Endodermal cell (in vitro differentiated cells): ENCODE data around the gene CDH13. TPM values are rescaled to one million over a fixed set of nuclear protein-coding genes. Genes with fewer than 3 reads are reported as not detected.

ENCODE experiments used
- DNase-seq: peaks from one replicate; pipeline ENCODE4 v3.0.0-alpha.2; 2017
- H3K27ac ChIP-seq: 2 replicates; pipeline ENCODE4 v1.5.1; 2013; ENCODE audit warnings: mild to moderate bottlenecking, low read depth, low read length, moderate library complexity
- H3K27me3 ChIP-seq: 2 replicates; pipeline ENCODE4 v1.6.1; 2013; ENCODE audit warnings: mild to moderate bottlenecking, low read length, moderate library complexity; ENCODE audit not compliant: insufficient read depth, control insufficient read depth, poor library complexity, severe bottlenecking
- H3K36me3 ChIP-seq: 2 replicates; pipeline ENCODE4 v1.7.0; 2013; ENCODE audit warnings: mild to moderate bottlenecking, low read length, moderate library complexity; ENCODE audit not compliant: control insufficient read depth, insufficient read depth
- H3K4me1 ChIP-seq: one replicate; pipeline ENCODE4 v1.7.0; 2013; ENCODE audit warnings: low read length; ENCODE audit not compliant: control insufficient read depth, insufficient read depth
- H3K4me3 ChIP-seq: 2 replicates; pipeline ENCODE4 v1.5.1; 2013; ENCODE audit warnings: mild to moderate bottlenecking, low read length, moderate library complexity
- H3K9ac ChIP-seq: 2 replicates; pipeline ENCODE4 v1.6.1; 2013; ENCODE audit warnings: mild to moderate bottlenecking, low read length, moderate library complexity; ENCODE audit not compliant: poor library complexity, severe bottlenecking; ENCODE audit errors: extremely low read depth
- H3K9me3 ChIP-seq: 2 replicates; pipeline ENCODE4 v1.6.1; 2013; ENCODE audit warnings: mild to moderate bottlenecking, low read length, moderate library complexity; ENCODE audit not compliant: control insufficient read depth
- H3K27ac Mint-ChIP-seq: 2 replicates; pipeline ENCODE4 v1.8.0; 2020; ENCODE audit warnings: mixed read lengths
- H3K27me3 Mint-ChIP-seq: 2 replicates; pipeline ENCODE4 v1.8.0; 2021; ENCODE audit warnings: mild to moderate bottlenecking, mixed read lengths; ENCODE audit not compliant: insufficient read depth
- H3K36me3 Mint-ChIP-seq: 2 replicates; pipeline ENCODE4 v1.8.0; 2020; ENCODE audit warnings: low read depth, mixed read lengths
- H3K4me1 Mint-ChIP-seq: 2 replicates; pipeline ENCODE4 v1.8.0; 2020; ENCODE audit warnings: mixed read lengths
- H3K4me3 Mint-ChIP-seq: 2 replicates; pipeline ENCODE4 v1.8.0; 2020; ENCODE audit warnings: mild to moderate bottlenecking, moderate library complexity, mixed read lengths
- H3K9me3 Mint-ChIP-seq: 2 replicates; pipeline ENCODE4 v1.8.0; 2020; ENCODE audit warnings: mild to moderate bottlenecking, mixed read lengths
- CTCF ChIP-seq: fragments of 200-600 bp; sonication (generic); conservative IDR thresholded peaks from 2 replicates; pipeline ENCODE4 v1.5.0; 2021; ENCODE audit warnings: antibody characterized with exemption, mild to moderate bottlenecking
- WGBS, 2 experiments: methylation state at CpG; one replicate each; pipeline versions ENCODE4 v1.1.5 to v1.1.7; 2013; ENCODE audit warnings: missing lambda C conversion rate in 2 of 2, mixed read lengths in 1 of 2; ENCODE audit not compliant: insufficient coverage in 1 of 2, insufficient read length in 1 of 2; 5-methylcytosine and 5-hydroxymethylcytosine counted together
- total RNA-seq, 2 donors: library from RNA; stranded (reverse); fragmentation: NEBNext Ultra II Directional in 1 of 2; extraction: Animal tissue kit (Norgen Biotek cat#: 25700) in 1 of 2; gene quantifications; 2 replicates in 1 of 2; 3 replicates in 1 of 2; pipeline ENCODE4 v1.2.1, GENCODE V29; 2021

The CDH13 gene
- total RNA-seq, 2 donors from 2014 or later: 0.86 to 1.8 TPM

GRCh38 chr16:83699817-83700216, 1073.0 kb downstream of the CDH13 start:
- TF ChIP-seq CTCF: no peak
- Histone ChIP-seq H3K4me1 (no peaks in the 10 kb centered on the region), H3K9ac (no peak overlapping the region), H3K4me3 (no peak overlapping the region), H3K9me3 (no peaks in the 10 kb centered on the region), H3K27ac (no peak overlapping the region), H3K36me3 (no peaks in the 10 kb centered on the region), H3K27me3 (peaks cover 11% of the 10 kb centered on the region)
- H3K4me3 Mint-ChIP-seq: no peak overlapping the region
- H3K27ac Mint-ChIP-seq: no peak overlapping the region
- no peaks in the 10 kb centered on the region for H3K9me3 Mint-ChIP-seq
- WGBS, 2 experiments: 82 to 83% methylated on average over 4 of the region's 4 CpGs
- DNase-seq: no peak
- H3K4me1 Mint-ChIP-seq: no peaks in the 10 kb centered on the region
- peaks cover 4% of the 10 kb centered on the region for H3K27me3 Mint-ChIP-seq
- H3K36me3 Mint-ChIP-seq: no peaks in the 10 kb centered on the region

- no peak overlapping the region for H3K4me3 ChIP-seq
- Mint-ChIP-seq H3K4me1 (no peaks in the 10 kb centered on the region), H3K36me3 (no peaks in the 10 kb centered on the region), H3K9me3 (no peaks in the 10 kb centered on the region), H3K27ac (no peak overlapping the region), H3K27me3 (peaks cover 4% of the 10 kb centered on the region), H3K4me3 (no peak overlapping the region)
- no peak for DNase-seq
- WGBS, 2 experiments: 87 to 91% methylated on average over 7 of the region's 7 CpGs
- H3K36me3 ChIP-seq: no peaks in the 10 kb centered on the region
- H3K27ac ChIP-seq: no peak overlapping the region
- H3K9me3 ChIP-seq: no peaks in the 10 kb centered on the region
- H3K4me1 ChIP-seq: no peaks in the 10 kb centered on the region
- no peak for TF ChIP-seq CTCF
- no peak overlapping the region for H3K9ac ChIP-seq
- H3K27me3 ChIP-seq: peaks cover 11% of the 10 kb centered on the region
Observed at GRCh38 chr16:83700918-83701317, 1074.1 kb downstream of the CDH13 start.

- no peaks in the 10 kb centered on the region for H3K4me1 Mint-ChIP-seq
- H3K36me3 Mint-ChIP-seq: no peaks in the 10 kb centered on the region
- WGBS, 2 experiments: 52 to 69% methylated on average over 4 to 9 of the region's 9 CpGs
- no peak overlapping the region for H3K27ac Mint-ChIP-seq
- H3K9ac ChIP-seq: no peak overlapping the region
- H3K36me3 ChIP-seq: no peaks in the 10 kb centered on the region
- no peaks in the 10 kb centered on the region for H3K9me3 ChIP-seq
- peak; percentile 95 for DNase-seq
- no peak overlapping the region for H3K4me3 Mint-ChIP-seq
- H3K27ac ChIP-seq: no peak overlapping the region
- no peak overlapping the region for H3K4me3 ChIP-seq
- peaks cover 4% of the 10 kb centered on the region for H3K27me3 Mint-ChIP-seq
- H3K4me1 ChIP-seq: no peaks in the 10 kb centered on the region
- no peaks in the 10 kb centered on the region for H3K9me3 Mint-ChIP-seq
- peaks cover 11% of the 10 kb centered on the region for H3K27me3 ChIP-seq
- no peak for TF ChIP-seq CTCF
Observed at GRCh38 chr16:83701494-83701893, 1074.7 kb downstream of the CDH13 start.
